ENCODE measurements around the gene DPYD.

Gene DPYD

GRCh38 chr1:97139512-97139911 lies 781.3 kb downstream of the DPYD start:
- H3K4me1 ChIP-seq (ENCODE audit: insufficient read depth, low read length, poor library complexity, severe bottlenecking) = peaks cover 13% of the 10 kb centered on the region
- H2AFZ ChIP-seq (ENCODE audit: low read length) = no peak overlapping the region
- no peak overlapping the region for H3K4me2 ChIP-seq (ENCODE audit: low read depth, low read length, poor library complexity, severe bottlenecking)
- H4K20me1 ChIP-seq (ENCODE audit: insufficient read depth, low read length, poor library complexity, severe bottlenecking) = no peaks in the 10 kb centered on the region
- H3F3A ChIP-seq (ENCODE audit: low read depth) = no peaks in the 10 kb centered on the region
- H3K79me2 ChIP-seq (ENCODE audit: insufficient read depth, low read length) = no peaks in the 10 kb centered on the region
- H3K9me3 ChIP-seq (ENCODE audit: insufficient read depth, low read depth, low read length) = no peaks in the 10 kb centered on the region
- H3K4me3 ChIP-seq (ENCODE audit: low read length, poor library complexity, severe bottlenecking) = no peak overlapping the region
- H3K27me3 ChIP-seq (ENCODE audit: insufficient read depth, low read length, poor library complexity, severe bottlenecking) = no peaks in the 10 kb centered on the region
- no peak overlapping the region for H3K9ac ChIP-seq (ENCODE audit: low read depth, low read length, poor library complexity, severe bottlenecking)
- TF ChIP-seq, protein P1, sequence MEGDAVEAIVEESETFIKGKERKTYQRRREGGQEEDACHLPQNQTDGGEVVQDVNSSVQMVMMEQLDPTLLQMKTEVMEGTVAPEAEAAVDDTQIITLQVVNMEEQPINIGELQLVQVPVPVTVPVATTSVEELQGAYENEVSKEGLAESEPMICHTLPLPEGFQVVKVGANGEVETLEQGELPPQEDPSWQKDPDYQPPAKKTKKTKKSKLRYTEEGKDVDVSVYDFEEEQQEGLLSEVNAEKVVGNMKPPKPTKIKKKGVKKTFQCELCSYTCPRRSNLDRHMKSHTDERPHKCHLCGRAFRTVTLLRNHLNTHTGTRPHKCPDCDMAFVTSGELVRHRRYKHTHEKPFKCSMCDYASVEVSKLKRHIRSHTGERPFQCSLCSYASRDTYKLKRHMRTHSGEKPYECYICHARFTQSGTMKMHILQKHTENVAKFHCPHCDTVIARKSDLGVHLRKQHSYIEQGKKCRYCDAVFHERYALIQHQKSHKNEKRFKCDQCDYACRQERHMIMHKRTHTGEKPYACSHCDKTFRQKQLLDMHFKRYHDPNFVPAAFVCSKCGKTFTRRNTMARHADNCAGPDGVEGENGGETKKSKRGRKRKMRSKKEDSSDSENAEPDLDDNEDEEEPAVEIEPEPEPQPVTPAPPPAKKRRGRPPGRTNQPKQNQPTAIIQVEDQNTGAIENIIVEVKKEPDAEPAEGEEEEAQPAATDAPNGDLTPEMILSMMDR (conservative IDR thresholded peaks at IDR 0.05; ENCODE audit: low read length) = no peak
- TF ChIP-seq EZH2phosphoT487 (IDR thresholded peaks at IDR 0.05; ENCODE audit: borderline replicate concordance) = no peak
- no peaks in the 10 kb centered on the region for H3K9me2 ChIP-seq (replicated peaks; ENCODE audit: low read depth, low read length)
- H3K36me3 ChIP-seq (ENCODE audit: insufficient read depth, low read length) = no peaks in the 10 kb centered on the region

DNA sequence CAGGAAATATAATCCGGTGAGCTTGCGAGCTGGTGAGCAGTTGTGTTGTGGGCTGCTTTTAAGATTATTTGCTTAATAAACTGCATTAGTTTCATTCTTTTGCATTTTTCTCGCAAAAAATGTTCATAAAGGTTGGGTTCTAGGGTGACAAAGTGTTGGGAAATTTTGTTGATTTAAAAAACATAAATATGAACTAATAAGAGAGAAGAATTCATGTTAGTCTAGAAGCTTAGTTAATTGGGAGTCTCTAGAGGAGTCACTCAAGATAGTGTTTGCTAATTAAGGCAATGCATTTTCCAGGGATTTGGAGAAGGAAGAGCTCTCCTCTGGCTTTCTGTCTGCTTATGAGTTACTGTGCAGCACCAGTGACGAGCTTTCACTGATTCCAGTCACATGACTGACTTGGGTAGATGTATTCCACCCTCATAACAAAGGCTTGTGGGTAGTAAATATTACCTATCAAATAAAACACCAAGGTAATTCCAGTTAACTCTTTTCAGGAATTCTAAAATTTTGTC lies 782.3 kb downstream of the DPYD start:
- H3K79me2 ChIP-seq (ENCODE audit: insufficient read depth, low read length) = no peaks in the 10 kb centered on the region
- peaks cover 13% of the 10 kb centered on the region for H3K4me1 ChIP-seq (ENCODE audit: insufficient read depth, low read length, poor library complexity, severe bottlenecking)
- no peaks in the 10 kb centered on the region for H3F3A ChIP-seq (ENCODE audit: low read depth)
- H2AFZ ChIP-seq (ENCODE audit: low read length) = peak overlapping the region; percentile 72
- TF ChIP-seq, protein P1 (conservative IDR thresholded peaks at IDR 0.05; ENCODE audit: low read length) = no peak
- no peak for TF ChIP-seq EZH2phosphoT487 (IDR thresholded peaks at IDR 0.05; ENCODE audit: borderline replicate concordance)
- no peaks in the 10 kb centered on the region for H3K27me3 ChIP-seq (ENCODE audit: insufficient read depth, low read length, poor library complexity, severe bottlenecking)
- peak overlapping the region; percentile 56 for H3K9ac ChIP-seq (ENCODE audit: low read depth, low read length, poor library complexity, severe bottlenecking)
- no peaks in the 10 kb centered on the region for H3K36me3 ChIP-seq (ENCODE audit: insufficient read depth, low read length)
- H4K20me1 ChIP-seq (ENCODE audit: insufficient read depth, low read length, poor library complexity, severe bottlenecking) = no peaks in the 10 kb centered on the region
- no peaks in the 10 kb centered on the region for H3K9me2 ChIP-seq (replicated peaks; ENCODE audit: low read depth, low read length)
- peak overlapping the region; percentile 42 for H3K4me3 ChIP-seq (ENCODE audit: low read length, poor library complexity, severe bottlenecking)
- H3K9me3 ChIP-seq (ENCODE audit: insufficient read depth, low read depth, low read length) = no peaks in the 10 kb centered on the region
- H3K4me2 ChIP-seq (ENCODE audit: low read depth, low read length, poor library complexity, severe bottlenecking) = peak overlapping the region; percentile 58

DNA sequence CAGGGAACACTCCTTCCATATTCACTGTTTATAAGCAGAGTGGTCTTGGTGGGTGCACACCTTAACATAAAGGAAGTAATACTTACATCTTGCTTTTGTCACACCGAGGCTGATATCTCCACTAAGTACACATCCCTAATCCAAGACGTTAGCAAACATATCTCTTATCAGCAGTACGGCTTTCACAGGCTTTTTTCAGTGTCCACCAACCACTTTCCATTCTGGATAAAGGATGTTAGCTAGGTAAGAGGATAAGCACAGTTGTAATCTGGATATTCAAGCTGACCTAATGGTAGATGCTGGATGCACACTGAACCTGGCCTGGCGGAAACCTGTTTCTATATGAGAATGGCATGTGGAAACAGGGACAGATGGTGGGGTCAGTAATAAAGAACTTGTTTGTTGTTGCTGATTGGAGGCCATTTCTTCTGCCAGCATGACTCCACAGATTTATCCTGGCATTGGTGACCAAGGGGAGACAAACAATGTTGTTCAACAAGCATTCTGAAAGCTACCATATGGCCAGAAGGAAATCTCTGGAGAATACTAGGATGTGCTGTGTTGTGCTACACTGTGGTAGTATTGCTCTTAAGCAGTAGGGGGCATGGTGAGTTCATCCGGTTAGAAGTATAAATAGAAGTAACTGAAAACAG lies 782.8 kb downstream of the DPYD start:
- Histone ChIP-seq H3K27me3 (ENCODE audit: insufficient read depth, low read length, poor library complexity, severe bottlenecking) (no peaks in the 10 kb centered on the region), H3K9me2 (replicated peaks; ENCODE audit: low read depth, low read length) (no peaks in the 10 kb centered on the region), H3K79me2 (ENCODE audit: insufficient read depth, low read length) (no peaks in the 10 kb centered on the region), H2AFZ (ENCODE audit: low read length) (peak overlapping the region; percentile 72; the same call in 1 of the 2 replicates), H3F3A (ENCODE audit: low read depth) (no peaks in the 10 kb centered on the region), H3K4me1 (ENCODE audit: insufficient read depth, low read length, poor library complexity, severe bottlenecking) (peaks cover 13% of the 10 kb centered on the region), H3K4me2 (ENCODE audit: low read depth, low read length, poor library complexity, severe bottlenecking) (peak overlapping the region; percentile 58), H3K9me3 (ENCODE audit: insufficient read depth, low read depth, low read length) (no peaks in the 10 kb centered on the region), H3K4me3 (ENCODE audit: low read length, poor library complexity, severe bottlenecking) (peak overlapping the region; percentile 42), H4K20me1 (ENCODE audit: insufficient read depth, low read length, poor library complexity, severe bottlenecking) (no peaks in the 10 kb centered on the region), H3K36me3 (ENCODE audit: insufficient read depth, low read length) (no peaks in the 10 kb centered on the region), H3K9ac (ENCODE audit: low read depth, low read length, poor library complexity, severe bottlenecking) (peak overlapping the region; percentile 56)
- TF ChIP-seq, protein P1 (conservative IDR thresholded peaks at IDR 0.05; ENCODE audit: low read length) = peak; percentile 85
- no peak for TF ChIP-seq EZH2phosphoT487 (IDR thresholded peaks at IDR 0.05; ENCODE audit: borderline replicate concordance)

Measured in Loucy (cell line).